ENCODE measurements around the gene PRRG3. TPM values are rescaled to one million over a fixed set of nuclear protein-coding genes. Genes with fewer than 3 reads are reported as not detected.

Gene PRRG3
- total RNA-seq, 1 experiment from 2014 or later = not detected

GRCh38 chrX:151729056-151729725 lies 33.9 kb downstream of the PRRG3 start:
- H3K79me2 ChIP-seq (ENCODE audit: insufficient read depth, low read length) = no peaks in the 10 kb centered on the region
- TF ChIP-seq EZH2 (IDR thresholded peaks at IDR 0.05) (no peak), TCF7L2 (IDR thresholded peaks at IDR 0.05; ENCODE audit: borderline replicate concordance, extremely low read depth, insufficient read depth, insufficient read length) (no peak), ELF1 (IDR thresholded peaks at IDR 0.05; ENCODE audit: borderline replicate concordance, low read depth) (no peak), ZFX (IDR thresholded peaks at IDR 0.05) (no peak), SRF (IDR thresholded peaks at IDR 0.05; ENCODE audit: low read depth) (no peak), REST (IDR thresholded peaks at IDR 0.05; ENCODE audit: low read depth) (no peak), ATF3 (IDR thresholded peaks at IDR 0.05) (no peak), ZNF274 (IDR thresholded peaks at IDR 0.05; ENCODE audit: low read depth, low read length) (no peak), MAX (IDR thresholded peaks at IDR 0.05) (no peak), RAD21 (IDR thresholded peaks at IDR 0.05; ENCODE audit: low read depth) (no peak), ZBTB33 (IDR thresholded peaks at IDR 0.05; ENCODE audit: extremely low read depth, insufficient replicate concordance, low read length) (no peak), SIN3A (IDR thresholded peaks at IDR 0.05; ENCODE audit: low read depth) (no peak), FOSL1 (IDR thresholded peaks at IDR 0.05; ENCODE audit: low read depth) (no peak)
- 0 out of 2 replicates have a peak, but pooled peaks cover 8% of the 10 kb centered on the region for H3K27me3 ChIP-seq (ENCODE audit: insufficient read depth, low read length)
- H3K9me3 ChIP-seq (ENCODE audit: control insufficient read depth in 1 of 2, insufficient read depth in 1 of 2, low read depth in 1 of 2, low read length in 2 of 2) = no peaks in the 10 kb centered on the region
- H3K4me3 ChIP-seq (replicated peaks in 1 of 2; ENCODE audit: low read depth in 1 of 2, low read length in 2 of 2) = no peak overlapping the region
- no peak overlapping the region for H3K9ac ChIP-seq (ENCODE audit: low read length)
- no peaks in the 10 kb centered on the region for H3K36me3 ChIP-seq (ENCODE audit: control insufficient read depth in 1 of 2, insufficient read depth in 2 of 2, low read length in 2 of 2)
- H3K9me2 ChIP-seq (ENCODE audit: insufficient read depth) = no peaks in the 10 kb centered on the region
- ChIA-PET CTCF (no interaction called here), POLR2A (no interaction called here), RAD21 (ENCODE audit: low non-redundant PET in 1 of 2, low total read pairs in 2 of 2, uncharacterized antibody in 2 of 2, unreplicated experiment in 2 of 2) (no interaction called here)
- ATAC-seq = no peak
- intact Hi-C loops (cut with micrococcal nuclease) = no loop called here
- no peak overlapping the region for H3K4me2 ChIP-seq (ENCODE audit: low read length)
- no peak overlapping the region for H3K27ac ChIP-seq (ENCODE audit: low read depth, low read length)
- no peaks in the 10 kb centered on the region for H3K4me1 ChIP-seq (ENCODE audit: control insufficient read depth in 1 of 2, insufficient read depth in 2 of 2, low read length in 2 of 2)
- H2AFZ ChIP-seq (ENCODE audit: low read depth, low read length, poor library complexity, severe bottlenecking) = no peak overlapping the region
- BruUV-seq (replicated peaks) = no TSS peak
- H4K20me1 ChIP-seq (ENCODE audit: insufficient read depth) = no peaks in the 10 kb centered on the region
- no peak for DNase-seq (ENCODE audit: low read depth, low spot score)
